ENCODE measurements around the gene VAV2.

The VAV2 gene

GRCh38 chr9:133848471-133849109, 143.5 kb downstream of the VAV2 start:
- DNase-seq, result no peak

- DNase-seq, result no peak
These were observed 145.5 kb downstream of the VAV2 start for GRCh38 chr9:133846483-133847090.

- DNase-seq, result no peak
These were observed 146.7 kb downstream of the VAV2 start for GRCh38 chr9:133845440-133845839.

GRCh38 chr9:133844881-133845410, 147.2 kb downstream of the VAV2 start:
- no peak for DNase-seq

- no peak for DNase-seq
These were observed 147.7 kb downstream of the VAV2 start for GRCh38 chr9:133844398-133844784.

- DNase-seq, result no peak
These were observed 148.2 kb downstream of the VAV2 start for GRCh38 chr9:133843751-133844397.

- DNase-seq, result no peak
These were observed 148.9 kb downstream of the VAV2 start for GRCh38 chr9:133843250-133843649.

GRCh38 chr9:133842721-133843227, 149.3 kb downstream of the VAV2 start:
- DNase-seq, result peak; percentile 67

GRCh38 chr9:133842174-133842573, 149.9 kb downstream of the VAV2 start:
- no peak for DNase-seq

GRCh38 chr9:133841167-133841812, 150.8 kb downstream of the VAV2 start:
- DNase-seq, result no peak

GRCh38 chr9:133839822-133840329, 152.2 kb downstream of the VAV2 start:
- no peak for DNase-seq

GRCh38 chr9:133838859-133839507, 153.1 kb downstream of the VAV2 start:
- no peak for DNase-seq

- DNase-seq, result no peak
These were observed 154.2 kb downstream of the VAV2 start for GRCh38 chr9:133837627-133838597.

GRCh38 chr9:133836818-133837217, 155.3 kb downstream of the VAV2 start:
- DNase-seq, result no peak

- DNase-seq, result no peak
These were observed 155.9 kb downstream of the VAV2 start for GRCh38 chr9:133836001-133836758.

GRCh38 chr9:133835262-133835901, 156.7 kb downstream of the VAV2 start:
- no peak for DNase-seq

GRCh38 chr9:133834080-133834976, 157.8 kb downstream of the VAV2 start:
- DNase-seq, result no peak

- no peak for DNase-seq
These were observed 158.6 kb downstream of the VAV2 start for GRCh38 chr9:133833388-133834025.
